WTC11 (cell line): Measurements from ENCODE around the gene CAPN12. TPM values are rescaled to one million over a fixed set of nuclear protein-coding genes. Genes with fewer than 3 reads are reported as not detected.

Source experiments
- ATAC-seq: fragments of 200-7000 bp; cut with Tn5 transposase; 2 replicates; pipeline ENCODE4 v1.10.0; 2021; ENCODE audit warnings: mild to moderate bottlenecking, moderate library complexity
- CTCF ChIA-PET: fragments of 300-600 bp; sonication (Branson Sonifier 250); formaldehyde crosslinking; loops from one replicate; lab custom pipeline; 2021; ENCODE audit warnings: antibody characterized with exemption; lab: Charles Lee
- POLR2A ChIA-PET: fragments of 350-600 bp; sonication (Branson Sonifier 250); formaldehyde crosslinking; loops from one replicate; lab custom pipeline; 2021; ENCODE audit warnings: antibody characterized with exemption; lab: Charles Lee
- DNase-seq: peaks from one replicate; pipeline ENCODE4 v3.0.0; 2021; ENCODE audit warnings: low spot score
- H3K27ac Mint-ChIP-seq: 2 replicates; pipeline ENCODE4 v1.8.0; 2021; ENCODE audit warnings: mixed read lengths
- H3K27me3 Mint-ChIP-seq: 2 replicates; pipeline ENCODE4 v1.8.0; 2021; ENCODE audit warnings: low read depth, mild to moderate bottlenecking, moderate library complexity, mixed read lengths
- H3K36me3 Mint-ChIP-seq: 2 replicates; pipeline ENCODE4 v1.8.0; 2021; ENCODE audit warnings: mixed read lengths
- H3K4me1 Mint-ChIP-seq: 2 replicates; pipeline ENCODE4 v1.8.0; 2022; ENCODE audit warnings: mixed read lengths
- H3K4me3 Mint-ChIP-seq: 2 replicates; pipeline ENCODE4 v1.8.0; 2021; ENCODE audit warnings: mild to moderate bottlenecking, moderate library complexity, mixed read lengths
- H3K9me3 Mint-ChIP-seq: 2 replicates; pipeline ENCODE4 v1.8.0; 2021; ENCODE audit warnings: mixed read lengths
- CBFB ChIP-seq: sonication (generic); formaldehyde crosslinking; IDR thresholded peaks from 2 replicates; pipeline ENCODE4 v1.8.1; 2022; ENCODE audit warnings: mild to moderate bottlenecking, low read depth, missing genetic modification reagents
- GTF2I ChIP-seq: fragments of 250-450 bp; sonication (Bioruptor Pico); conservative IDR thresholded peaks from 2 replicates; pipeline ENCODE4 v1.4.0; 2021; ENCODE audit warnings: mild to moderate bottlenecking
- JUN ChIP-seq: sonication (generic); formaldehyde crosslinking; IDR thresholded peaks from 2 replicates; pipeline ENCODE4 v1.8.0; 2023; ENCODE audit warnings: mild to moderate bottlenecking, missing genetic modification reagents
- MYBL2 ChIP-seq: sonication (generic); formaldehyde crosslinking; IDR thresholded peaks from 2 replicates; pipeline ENCODE4 v1.8.1; 2023; ENCODE audit warnings: mild to moderate bottlenecking, moderate library complexity, missing genetic modification reagents
- RORB ChIP-seq: fragments of 250-450 bp; sonication (Bioruptor Pico); IDR thresholded peaks from 2 replicates; pipeline ENCODE4 v1.9.0; 2021; ENCODE audit warnings: mild to moderate bottlenecking
- SOX15 ChIP-seq: fragments of 250-450 bp; sonication (Bioruptor Pico); IDR thresholded peaks from 2 replicates; pipeline ENCODE4 v1.9.0; 2021; ENCODE audit warnings: mild to moderate bottlenecking
- TEAD4 ChIP-seq: sonication (generic); formaldehyde crosslinking; IDR thresholded peaks from 2 replicates; pipeline ENCODE4 v1.8.0; 2022; ENCODE audit warnings: mild to moderate bottlenecking, missing genetic modification reagents
- TP53 ChIP-seq: sonication (generic); formaldehyde crosslinking; IDR thresholded peaks from 2 replicates; pipeline ENCODE4 v1.8.1; 2023; ENCODE audit warnings: mild to moderate bottlenecking, missing genetic modification reagents
- ZNF121 ChIP-seq: sonication (generic); formaldehyde crosslinking; IDR thresholded peaks from 2 replicates; pipeline ENCODE4 v1.8.0; 2023; ENCODE audit warnings: missing genetic modification reagents
- ZNF232 ChIP-seq: sonication (generic); formaldehyde crosslinking; IDR thresholded peaks from 2 replicates; pipeline ENCODE4 v1.8.0; 2022; ENCODE audit warnings: mild to moderate bottlenecking, missing genetic modification reagents
- ZNF317 ChIP-seq: sonication (generic); formaldehyde crosslinking; IDR thresholded peaks from 2 replicates; pipeline ENCODE4 v1.8.1; 2023; ENCODE audit warnings: low read depth, mild to moderate bottlenecking, moderate library complexity, missing genetic modification reagents, borderline replicate concordance
- total RNA-seq: library from RNA; stranded (reverse); gene quantifications from 3 replicates; pipeline ENCODE4 v1.2.3, GENCODE V29; 2021
- TF ChIP-seq, protein P1 (sequence below): fragments of 250-450 bp; sonication (Bioruptor Pico); IDR thresholded peaks from 2 replicates; pipeline ENCODE4 v1.9.0; 2021; ENCODE audit warnings: mild to moderate bottlenecking
- TF ChIP-seq, protein P2 (sequence below): sonication (generic); formaldehyde crosslinking; conservative IDR thresholded peaks from 2 replicates; pipeline ENCODE4 v1.8.1; 2023; ENCODE audit warnings: mild to moderate bottlenecking, low read depth, missing genetic modification reagents, moderate library complexity
- TF ChIP-seq, protein P3 (sequence below): sonication (generic); formaldehyde crosslinking; conservative IDR thresholded peaks from 2 replicates; pipeline ENCODE4 v1.8.1; 2022; ENCODE audit warnings: mild to moderate bottlenecking, missing genetic modification reagents
- TF ChIP-seq, protein P4 (sequence below): sonication (generic); formaldehyde crosslinking; IDR thresholded peaks from 2 replicates; pipeline ENCODE4 v1.8.1; 2022; ENCODE audit warnings: mild to moderate bottlenecking, moderate library complexity, missing genetic modification reagents
- TF ChIP-seq, protein P5 (sequence below): sonication (generic); formaldehyde crosslinking; IDR thresholded peaks from 2 replicates; pipeline ENCODE4 v1.8.0; 2023; ENCODE audit warnings: missing genetic modification reagents, mild to moderate bottlenecking, borderline replicate concordance
- TF ChIP-seq, protein P6 (sequence below): sonication (generic); formaldehyde crosslinking; IDR thresholded peaks from 2 replicates; pipeline ENCODE4 v1.8.0; 2023; ENCODE audit warnings: missing genetic modification reagents
- TF ChIP-seq, protein P7 (sequence below): fragments of 250-450 bp; sonication (Bioruptor Pico); IDR thresholded peaks from 2 replicates; pipeline ENCODE4 v1.9.0; 2021; ENCODE audit warnings: moderate library complexity, mild to moderate bottlenecking, inconsistent platforms, borderline replicate concordance
- TF ChIP-seq, protein P8 (sequence below): sonication (generic); formaldehyde crosslinking; IDR thresholded peaks from 2 replicates; pipeline ENCODE4 v1.8.1; 2022; ENCODE audit warnings: missing genetic modification reagents, borderline replicate concordance

The CAPN12 gene
- total RNA-seq, 1 experiment from 2014 or later: 9.6 TPM

DNA sequence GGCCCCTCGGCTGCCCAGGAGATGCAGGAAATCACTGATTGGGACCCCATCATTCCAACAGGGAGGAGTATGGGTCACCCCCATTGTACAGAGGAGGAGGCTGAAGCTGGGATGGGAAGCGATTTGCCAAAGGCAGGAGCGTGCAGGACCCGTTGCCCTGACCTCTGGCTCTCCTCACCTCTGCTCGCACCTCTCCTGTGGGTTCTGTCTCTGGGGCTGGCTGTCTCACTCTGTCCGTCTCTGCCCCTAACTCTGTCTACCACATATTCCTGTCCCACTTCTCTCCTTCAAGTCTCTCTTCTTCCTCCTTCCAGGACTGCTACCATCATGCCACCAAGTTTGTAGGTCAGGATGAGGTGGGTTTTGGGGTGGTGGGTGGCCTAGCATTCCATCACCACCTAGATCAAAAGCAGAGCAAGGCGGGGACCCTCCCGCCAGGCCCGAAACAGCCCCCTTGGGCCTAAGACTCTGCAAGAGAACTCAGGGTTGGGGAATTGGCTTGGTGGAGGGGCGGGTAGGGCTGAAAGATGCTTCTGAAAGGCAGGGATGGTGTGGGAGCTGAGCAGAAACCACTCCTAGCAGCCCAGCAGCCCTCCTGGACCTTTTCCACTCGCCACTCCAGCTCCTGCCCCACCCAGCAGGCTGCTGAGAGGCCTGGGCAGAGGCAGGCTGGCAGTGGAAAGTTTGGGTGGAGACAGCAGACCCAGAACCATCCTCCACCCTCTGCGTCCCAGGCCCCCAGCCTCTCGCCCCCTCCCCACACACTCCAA is 30.1 kb upstream of the CAPN12 start:
- POLR2A ChIA-PET: interaction anchor here (0.5 kb wide), 1 partner anchor 34 kb away, joined by 5 read pairs; no protein-coding TSS in a partner anchor
- TF ChIP-seq ZNF232 (CRISPR knock-in tag) (no peak), RORB (no peak), TP53 (CRISPR knock-in tag) (no peak), ZNF317 (CRISPR knock-in tag) (no peak), MYBL2 (CRISPR knock-in tag) (no peak), JUN (CRISPR knock-in tag) (no peak), TEAD4 (CRISPR knock-in tag) (no peak), SOX15 (no peak), GTF2I (no peak), ZNF121 (CRISPR knock-in tag) (no peak), CBFB (CRISPR knock-in tag) (no peak)
- TF ChIP-seq, protein P1, sequence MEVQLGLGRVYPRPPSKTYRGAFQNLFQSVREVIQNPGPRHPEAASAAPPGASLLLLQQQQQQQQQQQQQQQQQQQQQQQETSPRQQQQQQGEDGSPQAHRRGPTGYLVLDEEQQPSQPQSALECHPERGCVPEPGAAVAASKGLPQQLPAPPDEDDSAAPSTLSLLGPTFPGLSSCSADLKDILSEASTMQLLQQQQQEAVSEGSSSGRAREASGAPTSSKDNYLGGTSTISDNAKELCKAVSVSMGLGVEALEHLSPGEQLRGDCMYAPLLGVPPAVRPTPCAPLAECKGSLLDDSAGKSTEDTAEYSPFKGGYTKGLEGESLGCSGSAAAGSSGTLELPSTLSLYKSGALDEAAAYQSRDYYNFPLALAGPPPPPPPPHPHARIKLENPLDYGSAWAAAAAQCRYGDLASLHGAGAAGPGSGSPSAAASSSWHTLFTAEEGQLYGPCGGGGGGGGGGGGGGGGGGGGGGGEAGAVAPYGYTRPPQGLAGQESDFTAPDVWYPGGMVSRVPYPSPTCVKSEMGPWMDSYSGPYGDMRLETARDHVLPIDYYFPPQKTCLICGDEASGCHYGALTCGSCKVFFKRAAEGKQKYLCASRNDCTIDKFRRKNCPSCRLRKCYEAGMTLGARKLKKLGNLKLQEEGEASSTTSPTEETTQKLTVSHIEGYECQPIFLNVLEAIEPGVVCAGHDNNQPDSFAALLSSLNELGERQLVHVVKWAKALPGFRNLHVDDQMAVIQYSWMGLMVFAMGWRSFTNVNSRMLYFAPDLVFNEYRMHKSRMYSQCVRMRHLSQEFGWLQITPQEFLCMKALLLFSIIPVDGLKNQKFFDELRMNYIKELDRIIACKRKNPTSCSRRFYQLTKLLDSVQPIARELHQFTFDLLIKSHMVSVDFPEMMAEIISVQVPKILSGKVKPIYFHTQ (CRISPR knock-in tag): no peak
- TF ChIP-seq, protein P2, sequence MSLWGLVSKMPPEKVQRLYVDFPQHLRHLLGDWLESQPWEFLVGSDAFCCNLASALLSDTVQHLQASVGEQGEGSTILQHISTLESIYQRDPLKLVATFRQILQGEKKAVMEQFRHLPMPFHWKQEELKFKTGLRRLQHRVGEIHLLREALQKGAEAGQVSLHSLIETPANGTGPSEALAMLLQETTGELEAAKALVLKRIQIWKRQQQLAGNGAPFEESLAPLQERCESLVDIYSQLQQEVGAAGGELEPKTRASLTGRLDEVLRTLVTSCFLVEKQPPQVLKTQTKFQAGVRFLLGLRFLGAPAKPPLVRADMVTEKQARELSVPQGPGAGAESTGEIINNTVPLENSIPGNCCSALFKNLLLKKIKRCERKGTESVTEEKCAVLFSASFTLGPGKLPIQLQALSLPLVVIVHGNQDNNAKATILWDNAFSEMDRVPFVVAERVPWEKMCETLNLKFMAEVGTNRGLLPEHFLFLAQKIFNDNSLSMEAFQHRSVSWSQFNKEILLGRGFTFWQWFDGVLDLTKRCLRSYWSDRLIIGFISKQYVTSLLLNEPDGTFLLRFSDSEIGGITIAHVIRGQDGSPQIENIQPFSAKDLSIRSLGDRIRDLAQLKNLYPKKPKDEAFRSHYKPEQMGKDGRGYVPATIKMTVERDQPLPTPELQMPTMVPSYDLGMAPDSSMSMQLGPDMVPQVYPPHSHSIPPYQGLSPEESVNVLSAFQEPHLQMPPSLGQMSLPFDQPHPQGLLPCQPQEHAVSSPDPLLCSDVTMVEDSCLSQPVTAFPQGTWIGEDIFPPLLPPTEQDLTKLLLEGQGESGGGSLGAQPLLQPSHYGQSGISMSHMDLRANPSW: no peak
- TF ChIP-seq, protein P3, sequence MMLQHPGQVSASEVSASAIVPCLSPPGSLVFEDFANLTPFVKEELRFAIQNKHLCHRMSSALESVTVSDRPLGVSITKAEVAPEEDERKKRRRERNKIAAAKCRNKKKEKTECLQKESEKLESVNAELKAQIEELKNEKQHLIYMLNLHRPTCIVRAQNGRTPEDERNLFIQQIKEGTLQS (CRISPR knock-in tag): no peak
- TF ChIP-seq, protein P4, sequence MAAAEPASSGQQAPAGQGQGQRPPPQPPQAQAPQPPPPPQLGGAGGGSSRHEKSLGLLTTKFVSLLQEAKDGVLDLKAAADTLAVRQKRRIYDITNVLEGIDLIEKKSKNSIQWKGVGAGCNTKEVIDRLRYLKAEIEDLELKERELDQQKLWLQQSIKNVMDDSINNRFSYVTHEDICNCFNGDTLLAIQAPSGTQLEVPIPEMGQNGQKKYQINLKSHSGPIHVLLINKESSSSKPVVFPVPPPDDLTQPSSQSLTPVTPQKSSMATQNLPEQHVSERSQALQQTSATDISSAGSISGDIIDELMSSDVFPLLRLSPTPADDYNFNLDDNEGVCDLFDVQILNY: no peak
- TF ChIP-seq, protein P5, sequence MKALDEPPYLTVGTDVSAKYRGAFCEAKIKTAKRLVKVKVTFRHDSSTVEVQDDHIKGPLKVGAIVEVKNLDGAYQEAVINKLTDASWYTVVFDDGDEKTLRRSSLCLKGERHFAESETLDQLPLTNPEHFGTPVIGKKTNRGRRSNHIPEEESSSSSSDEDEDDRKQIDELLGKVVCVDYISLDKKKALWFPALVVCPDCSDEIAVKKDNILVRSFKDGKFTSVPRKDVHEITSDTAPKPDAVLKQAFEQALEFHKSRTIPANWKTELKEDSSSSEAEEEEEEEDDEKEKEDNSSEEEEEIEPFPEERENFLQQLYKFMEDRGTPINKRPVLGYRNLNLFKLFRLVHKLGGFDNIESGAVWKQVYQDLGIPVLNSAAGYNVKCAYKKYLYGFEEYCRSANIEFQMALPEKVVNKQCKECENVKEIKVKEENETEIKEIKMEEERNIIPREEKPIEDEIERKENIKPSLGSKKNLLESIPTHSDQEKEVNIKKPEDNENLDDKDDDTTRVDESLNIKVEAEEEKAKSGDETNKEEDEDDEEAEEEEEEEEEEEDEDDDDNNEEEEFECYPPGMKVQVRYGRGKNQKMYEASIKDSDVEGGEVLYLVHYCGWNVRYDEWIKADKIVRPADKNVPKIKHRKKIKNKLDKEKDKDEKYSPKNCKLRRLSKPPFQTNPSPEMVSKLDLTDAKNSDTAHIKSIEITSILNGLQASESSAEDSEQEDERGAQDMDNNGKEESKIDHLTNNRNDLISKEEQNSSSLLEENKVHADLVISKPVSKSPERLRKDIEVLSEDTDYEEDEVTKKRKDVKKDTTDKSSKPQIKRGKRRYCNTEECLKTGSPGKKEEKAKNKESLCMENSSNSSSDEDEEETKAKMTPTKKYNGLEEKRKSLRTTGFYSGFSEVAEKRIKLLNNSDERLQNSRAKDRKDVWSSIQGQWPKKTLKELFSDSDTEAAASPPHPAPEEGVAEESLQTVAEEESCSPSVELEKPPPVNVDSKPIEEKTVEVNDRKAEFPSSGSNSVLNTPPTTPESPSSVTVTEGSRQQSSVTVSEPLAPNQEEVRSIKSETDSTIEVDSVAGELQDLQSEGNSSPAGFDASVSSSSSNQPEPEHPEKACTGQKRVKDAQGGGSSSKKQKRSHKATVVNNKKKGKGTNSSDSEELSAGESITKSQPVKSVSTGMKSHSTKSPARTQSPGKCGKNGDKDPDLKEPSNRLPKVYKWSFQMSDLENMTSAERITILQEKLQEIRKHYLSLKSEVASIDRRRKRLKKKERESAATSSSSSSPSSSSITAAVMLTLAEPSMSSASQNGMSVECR (CRISPR knock-in tag): no peak
- TF ChIP-seq, protein P6, sequence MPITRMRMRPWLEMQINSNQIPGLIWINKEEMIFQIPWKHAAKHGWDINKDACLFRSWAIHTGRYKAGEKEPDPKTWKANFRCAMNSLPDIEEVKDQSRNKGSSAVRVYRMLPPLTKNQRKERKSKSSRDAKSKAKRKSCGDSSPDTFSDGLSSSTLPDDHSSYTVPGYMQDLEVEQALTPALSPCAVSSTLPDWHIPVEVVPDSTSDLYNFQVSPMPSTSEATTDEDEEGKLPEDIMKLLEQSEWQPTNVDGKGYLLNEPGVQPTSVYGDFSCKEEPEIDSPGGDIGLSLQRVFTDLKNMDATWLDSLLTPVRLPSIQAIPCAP (CRISPR knock-in tag): no peak
- TF ChIP-seq, protein P7, sequence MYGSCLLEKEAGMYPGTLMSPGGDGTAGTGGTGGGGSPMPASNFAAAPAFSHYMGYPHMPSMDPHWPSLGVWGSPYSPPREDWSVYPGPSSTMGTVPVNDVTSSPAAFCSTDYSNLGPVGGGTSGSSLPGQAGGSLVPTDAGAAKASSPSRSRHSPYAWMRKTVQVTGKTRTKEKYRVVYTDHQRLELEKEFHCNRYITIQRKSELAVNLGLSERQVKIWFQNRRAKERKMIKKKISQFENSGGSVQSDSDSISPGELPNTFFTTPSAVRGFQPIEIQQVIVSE (CRISPR knock-in tag): no peak
- TF ChIP-seq, protein P8, sequence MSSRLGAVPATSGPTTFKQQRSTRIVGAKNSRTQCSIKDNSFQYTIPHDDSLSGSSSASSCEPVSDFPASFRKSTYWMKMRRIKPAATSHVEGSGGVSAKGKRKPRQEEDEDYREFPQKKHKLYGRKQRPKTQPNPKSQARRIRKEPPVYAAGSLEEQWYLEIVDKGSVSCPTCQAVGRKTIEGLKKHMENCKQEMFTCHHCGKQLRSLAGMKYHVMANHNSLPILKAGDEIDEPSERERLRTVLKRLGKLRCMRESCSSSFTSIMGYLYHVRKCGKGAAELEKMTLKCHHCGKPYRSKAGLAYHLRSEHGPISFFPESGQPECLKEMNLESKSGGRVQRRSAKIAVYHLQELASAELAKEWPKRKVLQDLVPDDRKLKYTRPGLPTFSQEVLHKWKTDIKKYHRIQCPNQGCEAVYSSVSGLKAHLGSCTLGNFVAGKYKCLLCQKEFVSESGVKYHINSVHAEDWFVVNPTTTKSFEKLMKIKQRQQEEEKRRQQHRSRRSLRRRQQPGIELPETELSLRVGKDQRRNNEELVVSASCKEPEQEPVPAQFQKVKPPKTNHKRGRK (CRISPR knock-in tag): no peak

More for the DNA sequence above, 30.1 kb upstream of the CAPN12 start:
- no peak for DNase-seq
- peaks cover 1% of the 10 kb centered on the region for H3K27me3 Mint-ChIP-seq
- CTCF ChIA-PET: interaction anchor here (0.7 to 1.6 kb wide), 3 partner anchors 19 to 156 kb away, joined by 3 to 12 read pairs (median 4); partner anchors contain the start of genes MRPS12 and SARS2
- H3K27ac Mint-ChIP-seq: no peak overlapping the region
- H3K36me3 Mint-ChIP-seq: no peaks in the 10 kb centered on the region
- no peaks in the 10 kb centered on the region for H3K9me3 Mint-ChIP-seq
- ATAC-seq: no peak
- peaks cover 5% of the 10 kb centered on the region for H3K4me1 Mint-ChIP-seq
- H3K4me3 Mint-ChIP-seq: no peak overlapping the region
